Stimulated activated CD4-positive, alpha-beta T cell treated with anti-CD3 and anti-CD28 coated beads, Interleukin-2, amount 100 ng/mL, for 48 hours (primary cell): ENCODE data around the gene AK1.

ENCODE experiments used
- DNase-seq, 2 donors: peaks; one replicate each; pipeline ENCODE4 v3.0.0-alpha.2; 2020

The AK1 gene

DNA sequence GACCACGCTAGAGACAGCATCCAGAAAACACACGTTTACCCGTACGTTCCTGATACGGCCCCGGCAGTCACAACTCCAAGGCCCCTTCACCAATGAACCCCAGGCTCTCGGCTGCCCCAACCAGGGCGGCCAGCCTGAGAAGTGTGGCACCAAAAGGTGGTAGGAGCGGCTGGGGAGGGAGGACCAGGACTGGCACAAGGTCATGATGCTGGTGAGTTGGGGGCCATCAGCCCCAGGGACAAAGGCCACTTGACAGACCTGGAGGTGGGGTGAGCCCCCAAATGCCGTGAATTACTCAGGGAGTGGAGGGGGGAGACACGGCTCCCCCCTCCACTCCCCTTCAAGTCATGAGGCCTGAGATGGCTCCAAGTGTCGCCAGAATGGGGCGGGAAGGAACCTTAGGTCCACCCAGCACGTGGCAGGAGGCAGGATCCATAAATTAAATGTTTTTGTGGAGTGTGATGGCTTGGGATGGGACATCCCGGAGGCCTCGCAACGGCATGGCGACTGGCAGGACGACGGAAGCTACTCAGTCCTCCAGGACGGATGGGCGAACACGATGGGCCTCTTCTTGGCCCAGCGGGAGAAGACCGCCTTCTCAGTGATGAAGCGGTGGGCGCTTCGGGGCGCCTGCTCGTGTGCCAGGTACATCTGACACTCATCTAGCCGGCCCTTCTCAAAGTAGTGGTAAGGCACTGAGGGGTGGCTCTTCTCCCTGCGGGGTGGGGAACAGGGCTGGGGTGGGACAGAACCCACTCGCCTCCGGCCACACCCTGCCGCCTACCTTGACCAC lies 30.6 kb upstream of the AK1 start:
- DNase-seq: no peak

GRCh38 chr9:127905788-127906191 lies 28.3 kb upstream of the AK1 start:
- DNase-seq: no peak

- peak in 1 of 2 donors; percentile 39 for DNase-seq
Observed at GRCh38 chr9:127905004-127905728, 27.7 kb upstream of the AK1 start.

DNA sequence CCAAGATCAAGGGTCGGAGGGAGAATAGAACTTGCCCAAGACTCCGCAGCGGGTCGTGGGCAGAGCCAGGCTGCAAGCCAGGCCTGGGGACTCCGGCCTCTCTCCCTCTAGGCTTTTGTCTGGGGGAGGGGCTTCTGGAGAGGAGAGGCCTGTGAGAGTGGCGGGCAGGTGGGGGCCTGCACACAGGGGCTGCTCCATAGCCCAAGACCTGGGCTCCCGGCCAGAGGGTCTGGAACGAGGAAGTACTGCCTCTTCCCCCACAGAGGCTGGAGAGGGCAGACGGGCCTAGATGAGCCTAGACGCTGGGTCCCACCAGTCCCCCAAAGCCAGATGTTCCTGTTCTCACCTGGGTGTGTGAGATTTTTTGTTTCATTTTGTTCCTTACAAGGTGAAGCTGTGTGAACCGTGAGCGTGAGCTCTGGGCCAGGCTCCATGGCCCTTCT lies 27.1 kb upstream of the AK1 start:
- no peak for DNase-seq

- peak; percentile 79 to 83 for DNase-seq
Observed at GRCh38 chr9:127903557-127904475, 26.3 kb upstream of the AK1 start.

- DNase-seq: peak; percentile 65 to 77
Observed at GRCh38 chr9:127899128-127899943, 21.9 kb upstream of the AK1 start, which contains the start of gene ST6GALNAC6. ST6GALNAC6 (minus strand) TSS chr9:127899603; CDS start chr9:127897981, 1,622 bp downstream.

DNA sequence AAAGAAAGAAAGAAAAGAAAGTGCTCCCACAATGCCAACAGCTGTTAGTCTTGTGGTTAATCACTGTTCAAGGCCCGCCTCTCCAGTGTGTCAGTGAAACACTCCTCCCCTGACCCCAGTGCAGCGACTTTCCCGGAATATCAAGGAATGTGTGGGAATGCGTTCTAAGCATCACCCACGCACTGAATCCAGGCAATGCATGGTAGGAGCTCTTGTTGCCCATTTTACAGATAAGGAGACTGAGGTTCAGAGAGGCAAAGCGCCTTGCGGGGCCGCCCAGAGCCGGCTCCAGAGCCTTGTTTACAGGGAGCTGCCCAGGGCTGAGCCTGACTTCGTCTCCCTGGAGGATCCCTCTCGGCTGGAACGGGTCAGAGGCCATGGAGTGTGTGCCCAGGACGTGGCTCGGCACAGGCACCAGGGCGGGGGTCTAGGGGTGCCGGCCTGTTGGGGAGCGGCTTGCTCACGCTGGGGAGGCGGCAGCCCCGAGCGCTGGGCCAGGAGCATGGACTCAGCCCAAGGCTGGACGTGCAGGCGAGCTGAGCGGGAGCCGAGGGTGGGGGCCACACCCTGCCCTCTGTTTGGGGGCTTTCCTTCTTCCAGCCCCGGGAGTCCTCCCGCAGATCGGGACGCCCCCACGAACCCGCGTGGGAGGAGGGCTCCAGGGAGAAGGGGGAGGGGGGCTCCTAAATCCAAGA lies 21.1 kb upstream of the AK1 start:
- DNase-seq: no peak

DNA sequence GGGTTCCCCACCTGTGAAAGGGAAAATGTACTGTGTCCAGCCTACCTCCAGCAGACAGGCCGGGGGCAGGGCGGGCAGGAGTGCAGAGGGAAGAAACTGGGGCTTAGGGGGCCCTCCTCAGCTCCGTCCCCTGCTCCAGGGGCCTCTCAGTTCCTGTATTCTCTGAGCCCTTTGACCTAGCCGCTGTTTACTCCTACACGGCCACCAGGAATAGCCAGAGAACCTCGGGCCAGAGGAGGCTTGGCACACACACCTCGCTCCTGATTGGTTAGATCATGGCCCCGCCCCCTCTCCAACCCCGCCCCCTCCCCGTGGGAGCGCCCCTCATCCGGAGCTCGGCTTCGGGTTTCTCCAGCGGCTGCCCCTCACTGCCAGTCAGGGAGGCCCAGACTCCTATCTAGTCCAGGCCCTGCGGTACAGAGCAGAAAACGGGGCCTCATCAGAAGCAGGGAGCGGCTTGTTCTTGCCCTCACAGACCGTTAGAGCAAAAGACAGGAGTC lies 19.8 kb upstream of the AK1 start:
- DNase-seq: no peak

- no peak for DNase-seq
Observed at GRCh38 chr9:127896395-127897192, 19.1 kb upstream of the AK1 start.

GRCh38 chr9:127895811-127896210 lies 18.3 kb upstream of the AK1 start:
- no peak for DNase-seq

DNA sequence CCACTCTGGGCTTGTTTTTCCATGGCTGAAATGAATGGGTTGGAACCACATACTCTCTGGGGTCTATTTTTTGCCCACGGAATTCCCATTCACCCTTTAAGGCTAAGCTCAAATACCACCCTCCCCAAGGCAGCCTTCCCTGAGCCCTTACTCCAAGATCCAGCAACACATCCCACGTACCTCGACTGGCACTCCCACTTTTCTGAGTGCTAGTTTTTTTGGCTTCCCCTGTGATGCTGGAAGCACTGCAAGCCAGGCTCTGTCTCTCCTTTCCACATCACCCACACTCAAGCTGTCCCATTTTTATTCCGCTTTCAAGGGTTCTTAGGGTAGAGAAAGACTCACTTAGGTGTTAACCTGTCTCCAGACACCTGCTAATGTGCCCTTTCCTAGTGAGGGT lies 15.9 kb upstream of the AK1 start:
- DNase-seq: no peak

DNA sequence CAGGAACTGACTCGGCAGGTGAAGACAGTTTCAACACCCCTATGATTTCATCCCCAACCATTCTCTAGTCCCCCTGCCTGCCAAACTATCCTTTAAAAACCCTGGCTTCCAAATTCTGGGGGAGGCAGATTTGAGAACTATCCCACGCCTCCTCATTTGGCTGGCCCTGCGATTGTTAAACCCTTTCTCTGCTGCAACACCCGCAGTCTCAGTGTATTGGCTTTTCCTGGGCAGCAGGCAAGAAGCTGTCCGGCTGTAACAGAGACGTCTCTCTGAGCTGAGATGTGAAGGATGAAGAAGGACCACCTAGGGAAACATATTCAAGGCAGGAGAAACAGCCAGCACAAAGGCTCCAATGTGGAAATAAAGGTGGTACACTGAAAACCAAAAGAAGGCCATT lies 15.4 kb upstream of the AK1 start:
- no peak for DNase-seq

- DNase-seq: no peak
Observed at GRCh38 chr9:127890053-127890452, 12.6 kb upstream of the AK1 start.

DNA sequence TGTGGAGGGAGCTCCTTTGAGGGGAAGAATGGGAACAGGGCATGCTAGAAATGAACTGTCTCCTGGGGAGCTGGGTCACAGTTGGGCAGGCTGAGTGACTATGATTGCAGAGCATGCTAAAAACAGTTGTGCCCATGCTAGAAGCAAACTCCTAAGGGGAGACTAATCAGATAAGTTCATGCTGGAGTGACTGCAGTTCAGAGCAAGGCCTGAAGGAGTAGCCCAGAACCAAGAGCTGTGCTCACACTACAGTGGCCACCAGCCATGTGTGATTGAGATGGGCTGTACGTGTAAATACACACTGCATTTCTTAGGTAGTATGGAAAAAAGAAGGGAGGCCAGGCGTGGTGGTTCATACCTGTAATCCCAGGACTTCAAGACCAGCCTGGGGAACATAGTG lies 10.3 kb upstream of the AK1 start:
- DNase-seq: no peak

DNA sequence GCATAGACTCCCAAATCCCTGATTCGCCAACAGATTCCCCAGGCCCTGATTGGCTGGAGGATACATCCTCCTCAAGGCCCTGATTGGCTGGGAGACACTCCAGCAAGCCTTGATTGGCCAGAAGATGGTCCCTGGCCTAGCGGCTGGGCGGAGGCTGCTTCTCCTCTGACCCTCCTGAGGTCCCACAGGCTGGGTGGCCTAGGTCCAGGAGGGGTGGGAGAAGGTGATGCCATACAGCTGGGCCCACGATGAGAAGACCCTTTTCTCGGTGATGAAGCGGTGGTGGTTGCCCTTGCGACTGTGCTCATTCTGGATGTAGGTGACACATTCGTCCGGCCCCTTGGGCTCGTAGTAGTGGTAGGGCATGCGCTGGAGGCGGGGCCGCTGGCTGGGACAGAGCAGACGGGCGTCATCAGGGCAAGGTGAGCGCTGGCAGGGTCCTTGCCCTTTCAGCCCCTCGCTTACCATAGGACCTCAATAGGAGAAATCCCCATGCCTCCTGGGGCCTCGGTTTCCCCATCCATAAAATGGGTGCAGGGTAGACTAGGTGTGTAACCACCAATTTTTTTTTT lies 9.0 kb upstream of the AK1 start:
- DNase-seq: no peak

GRCh38 chr9:127885508-127886281 lies 8.2 kb upstream of the AK1 start:
- no peak for DNase-seq

DNA sequence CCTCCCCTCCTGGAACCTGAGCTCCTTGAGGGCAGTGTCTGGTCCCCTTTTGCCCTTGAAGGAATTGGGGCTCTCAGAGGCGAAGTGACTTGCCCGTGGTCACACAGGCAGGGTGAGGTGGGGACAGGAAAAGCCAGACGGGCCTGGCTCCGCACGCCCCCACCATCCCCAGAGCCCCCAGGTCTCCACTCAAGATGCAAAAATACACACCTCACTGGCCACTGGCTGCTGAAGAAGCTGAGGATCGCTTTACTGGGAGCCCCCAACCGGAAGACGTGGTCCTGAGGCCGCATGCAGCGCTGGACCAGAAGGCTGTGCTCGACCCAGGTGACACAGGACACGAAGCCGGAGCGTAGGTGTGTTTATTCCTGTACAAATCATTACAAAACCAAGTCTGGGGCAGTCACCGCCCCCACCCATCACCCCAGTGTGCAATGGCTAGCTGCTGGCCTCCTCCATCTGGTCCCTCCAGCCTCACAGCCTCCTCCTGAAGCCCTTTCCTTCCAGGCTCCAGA lies 7.6 kb upstream of the AK1 start:
- no peak for DNase-seq

DNA sequence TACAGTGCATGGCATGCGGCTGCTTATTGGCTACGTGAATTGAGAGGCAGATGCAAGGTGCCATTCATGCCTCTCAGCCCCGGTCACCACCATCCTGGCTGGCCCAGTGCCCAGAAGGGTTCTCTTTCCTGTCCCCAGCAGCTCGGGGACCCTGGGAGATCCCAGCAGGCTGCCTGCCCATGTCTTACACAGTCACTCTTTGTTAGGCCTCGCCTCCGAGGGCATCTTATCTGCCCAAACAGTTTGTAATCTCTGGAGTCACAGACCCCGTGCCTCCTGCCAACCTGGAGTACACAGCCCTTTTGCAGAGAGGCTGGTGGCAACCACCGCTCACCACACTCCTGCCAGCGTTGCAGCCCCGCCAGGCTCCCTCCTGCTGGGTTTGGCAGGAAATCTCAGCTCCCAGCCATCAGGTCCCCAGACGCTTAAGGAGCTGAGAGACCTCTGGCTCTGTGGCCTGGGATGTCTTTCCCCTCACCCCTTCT lies 7.0 kb upstream of the AK1 start:
- DNase-seq: no peak

GRCh38 chr9:127883959-127884358 lies 6.5 kb upstream of the AK1 start:
- DNase-seq: no peak
